GM12875 (cell line): ENCODE measurements around the gene PPP1R11.
"Not testable (repeated sequence)": the region's sequence is repeated elsewhere in the genome, so short reads cannot be mapped to it uniquely, and the experiment has no call there.

ENCODE experiments used
- H3K4me3 ChIP-seq: one replicate; pipeline ENCODE4 v1.5.1; 2011; ENCODE audit warnings: low read depth, low read length, control low read depth
- CTCF ChIP-seq: IDR thresholded peaks from 2 replicates; pipeline ENCODE4 v1.5.1; 2011; ENCODE audit warnings: low read depth, mild to moderate bottlenecking, control low read depth, inconsistent platforms, low read length, moderate library complexity, borderline replicate concordance; ENCODE audit not compliant: insufficient read depth

Gene PPP1R11

DNA sequence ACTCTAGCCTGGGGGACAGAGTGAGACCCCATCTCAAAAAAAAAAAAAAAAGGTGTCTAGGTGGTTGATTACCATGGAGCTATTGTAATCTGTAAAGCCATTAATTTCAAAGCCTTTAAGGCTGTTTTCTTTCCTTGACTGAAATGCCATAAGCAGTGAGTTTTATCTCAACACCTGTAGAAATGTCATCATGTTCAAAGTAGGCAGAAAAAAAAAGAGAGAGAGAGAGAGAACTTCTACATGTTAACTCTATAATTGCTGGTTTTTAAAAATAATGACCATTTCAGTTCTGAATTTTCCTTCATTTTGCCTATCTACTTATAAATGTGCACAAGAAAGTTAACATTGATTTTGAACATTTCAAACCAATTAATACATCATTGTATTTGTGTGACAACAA, 35.6 kb upstream of the PPP1R11 start:
- H3K4me3 ChIP-seq = no peak overlapping the region
- TF ChIP-seq CTCF = no peak

- H3K4me3 ChIP-seq = not testable (repeated sequence)
These were observed 33.6 kb upstream of the PPP1R11 start for GRCh38 chr6:30033440-30033839.

- TF ChIP-seq CTCF = no peak
- no peak overlapping the region for H3K4me3 ChIP-seq
These were observed 31.2 kb upstream of the PPP1R11 start for GRCh38 chr6:30035784-30036183.

DNA sequence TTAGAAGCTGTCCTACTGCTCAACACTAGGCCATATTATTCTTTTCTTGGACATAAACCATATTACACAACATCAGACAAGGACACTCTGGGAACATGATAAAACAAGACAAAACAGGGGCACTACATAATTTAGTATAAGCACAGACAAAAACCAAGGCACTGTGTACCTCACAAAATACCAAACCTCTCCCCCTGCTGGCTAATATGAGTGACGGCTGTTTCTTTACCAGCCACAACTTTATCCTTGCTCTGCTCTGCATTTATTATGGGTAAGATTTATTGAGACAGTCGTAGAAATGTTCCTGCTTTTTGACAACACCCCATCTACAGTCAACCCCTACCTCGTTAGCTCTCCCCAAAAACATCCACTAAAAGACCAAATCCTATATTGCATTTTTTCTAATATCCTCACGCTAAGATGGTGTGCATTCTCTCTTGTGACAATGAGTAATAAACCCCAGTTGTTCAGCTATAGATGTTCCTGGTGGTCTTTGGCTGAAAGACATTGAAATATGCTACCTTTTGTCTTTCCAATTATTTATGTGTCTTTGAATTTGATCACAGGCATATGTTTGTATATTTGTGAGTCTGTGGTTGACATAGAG, 29.7 kb upstream of the PPP1R11 start:
- H3K4me3 ChIP-seq = no peak overlapping the region
- TF ChIP-seq CTCF = peak; percentile 51; the same call in 1 of the 2 replicates

DNA sequence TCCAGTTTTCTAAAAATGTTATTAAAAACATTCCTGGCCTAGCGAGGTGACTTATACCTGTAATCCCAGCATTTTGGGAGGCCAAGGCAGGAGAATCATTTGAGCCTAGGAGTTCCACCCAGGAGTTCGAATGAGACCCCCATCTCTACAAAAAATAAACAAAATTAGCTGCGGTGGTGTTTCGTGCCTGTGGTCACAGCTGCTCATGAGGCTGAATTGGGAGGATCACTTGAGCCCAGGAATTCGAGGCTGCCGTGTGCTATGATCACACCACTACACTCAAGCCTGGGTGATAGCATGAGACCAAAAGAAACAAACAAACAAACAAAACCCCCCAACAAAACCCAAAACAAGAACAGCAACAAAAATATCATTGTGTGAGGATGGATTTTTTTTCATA, 25.8 kb upstream of the PPP1R11 start:
- TF ChIP-seq CTCF = no peak
- H3K4me3 ChIP-seq = no peak overlapping the region

- no peak overlapping the region for H3K4me3 ChIP-seq
- TF ChIP-seq CTCF = no peak
These were observed 25.2 kb upstream of the PPP1R11 start for GRCh38 chr6:30041821-30042220.

DNA sequence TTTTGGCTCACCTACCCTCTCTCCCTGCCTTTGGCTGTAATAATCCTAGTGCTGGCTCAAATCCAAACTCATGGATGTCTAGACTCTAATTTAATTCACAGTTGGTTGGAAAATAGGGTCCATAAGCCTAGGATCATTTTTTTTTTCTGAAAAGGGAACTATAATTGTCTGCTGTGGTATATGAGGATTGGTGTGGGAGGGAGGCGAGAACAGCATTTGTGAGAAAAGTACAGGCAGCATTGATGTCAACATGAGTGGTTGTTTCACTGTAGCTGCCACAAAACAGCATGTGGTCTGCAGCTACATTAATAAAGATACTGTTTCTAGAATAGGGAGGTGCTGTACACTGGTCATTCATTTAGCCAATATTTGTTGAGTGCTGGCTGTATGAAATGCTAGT, 24.5 kb upstream of the PPP1R11 start:
- no peak for TF ChIP-seq CTCF
- H3K4me3 ChIP-seq = no peak overlapping the region

DNA sequence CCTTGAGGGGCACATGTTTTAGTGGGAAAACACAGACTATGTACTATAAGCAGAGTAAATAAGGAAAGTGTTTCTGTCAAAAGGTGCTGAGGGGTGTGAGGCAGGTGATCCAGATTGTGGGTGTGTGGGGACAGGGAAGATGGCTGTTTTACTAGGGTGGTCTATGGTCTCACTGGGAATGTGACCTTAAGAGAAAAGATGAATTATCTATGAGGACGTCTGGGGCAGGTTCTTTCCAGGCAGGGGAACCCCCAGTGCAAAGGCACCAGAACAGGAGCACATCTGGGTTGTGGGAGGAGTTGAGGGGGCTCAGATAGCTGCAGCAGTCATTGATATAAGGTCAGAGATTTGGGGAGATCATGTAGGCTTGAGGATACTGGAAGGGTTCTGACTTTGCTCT, 24.1 kb upstream of the PPP1R11 start:
- no peak overlapping the region for H3K4me3 ChIP-seq
- TF ChIP-seq CTCF = no peak
